HG03045 (cell line): Measurements from ENCODE around the gene LRRC10B.

Experiments used
- ATAC-seq: cut with Tn5 transposase; IDR thresholded peaks from one replicate; pipeline ENCODE4 v1.9.1; 2021; ENCODE audit warnings: mild to moderate bottlenecking, moderate library complexity; ENCODE audit not compliant: unreplicated experiment

The LRRC10B gene

GRCh38 chr11:61544466-61544865 lies 35.9 kb downstream of the LRRC10B start:
- no peak for ATAC-seq

- ATAC-seq: no peak
Observed at GRCh38 chr11:61545341-61545740, 36.8 kb downstream of the LRRC10B start.

DNA sequence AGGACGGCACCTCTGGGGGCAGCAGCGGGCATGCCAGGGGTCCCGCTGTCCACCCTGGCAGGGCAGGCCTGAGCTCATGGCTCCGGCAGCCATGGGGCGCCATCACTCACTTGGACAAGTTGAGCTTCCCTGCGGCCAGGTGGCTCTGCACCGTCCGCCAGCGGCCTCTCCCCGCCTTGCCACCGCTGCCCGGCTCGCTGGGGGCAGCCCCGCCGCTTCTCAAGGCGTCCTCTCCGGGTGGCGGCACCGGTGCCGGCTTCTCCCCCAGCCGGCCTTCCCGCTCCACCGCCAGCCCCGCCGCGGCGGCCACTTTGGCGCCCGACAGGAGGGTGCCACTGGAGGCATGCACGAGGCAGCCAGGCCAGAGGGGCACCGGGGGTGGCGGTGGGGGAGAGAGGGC lies 37.4 kb downstream of the LRRC10B start:
- ATAC-seq: no peak

GRCh38 chr11:61546663-61547062 lies 38.1 kb downstream of the LRRC10B start:
- no peak for ATAC-seq

DNA sequence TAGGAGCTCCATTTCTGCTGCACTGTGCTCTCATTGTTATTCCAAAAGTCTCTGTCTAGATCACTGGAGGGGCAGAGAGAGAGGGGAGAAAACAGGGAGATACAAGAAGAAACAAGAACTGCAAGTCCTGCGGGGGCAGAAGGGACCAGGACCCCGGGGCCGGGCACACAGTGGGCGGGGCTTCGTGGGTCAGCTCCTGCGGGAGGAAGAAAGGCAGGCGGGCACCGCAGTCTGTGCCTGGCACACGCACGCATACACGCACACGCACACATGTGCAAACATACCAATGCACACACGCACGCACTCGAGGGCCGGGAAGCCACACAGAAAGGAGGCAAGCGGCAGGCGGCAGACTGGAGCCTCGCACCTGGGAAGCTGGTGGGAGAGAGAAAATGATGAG lies 38.7 kb downstream of the LRRC10B start:
- no peak for ATAC-seq

DNA sequence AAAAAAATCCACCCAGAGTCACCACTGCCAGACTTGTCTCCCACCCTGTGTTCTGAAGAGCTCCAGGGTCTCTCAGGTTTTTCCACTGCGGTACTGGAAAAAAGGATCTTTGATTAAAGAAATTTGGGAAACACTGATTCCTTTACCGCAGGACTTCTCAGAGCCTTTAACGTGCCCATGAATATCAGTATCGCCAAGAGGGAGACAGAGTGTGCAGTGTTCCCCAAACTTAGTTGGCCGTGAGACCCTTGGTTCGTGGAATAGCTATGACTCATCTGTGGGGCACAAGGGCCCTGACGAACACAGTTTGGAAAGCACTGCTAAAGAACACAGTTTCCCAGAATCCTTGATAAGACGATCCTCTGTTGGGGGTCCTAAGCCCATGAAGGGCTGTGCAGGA lies 40.6 kb downstream of the LRRC10B start:
- ATAC-seq: no peak

GRCh38 chr11:61549662-61550568 lies 41.4 kb downstream of the LRRC10B start:
- no peak for ATAC-seq

DNA sequence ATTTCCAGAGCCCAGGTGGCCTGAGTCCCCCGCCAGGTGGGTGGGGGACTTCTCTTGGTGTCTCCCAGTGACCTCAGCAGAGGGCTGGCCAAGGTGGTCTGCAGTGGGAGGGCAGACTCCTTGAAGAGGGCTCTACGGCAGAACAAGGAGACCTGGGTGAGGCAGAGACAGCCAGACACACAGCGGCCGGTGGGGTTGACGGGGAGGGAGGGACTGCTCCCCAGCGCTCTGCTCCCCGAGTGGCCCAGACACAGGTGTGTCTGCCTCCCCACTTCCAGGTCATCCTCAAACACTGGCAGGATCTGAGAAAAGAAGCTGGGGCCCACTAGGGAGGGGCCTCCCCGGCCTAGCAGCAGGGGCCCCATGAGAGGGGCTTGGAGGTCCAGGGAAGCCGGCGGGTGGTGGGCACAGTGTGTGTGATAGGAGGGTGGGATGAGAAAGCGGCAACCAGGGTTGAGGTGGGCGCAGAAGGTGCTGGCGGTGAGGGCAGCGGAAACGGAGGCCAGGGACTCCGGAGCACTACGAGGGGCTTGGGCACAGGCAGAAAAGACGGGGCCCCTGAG lies 42.2 kb downstream of the LRRC10B start:
- ATAC-seq: no peak

- no peak for ATAC-seq
Observed at GRCh38 chr11:61551634-61552033, 43.1 kb downstream of the LRRC10B start.

DNA sequence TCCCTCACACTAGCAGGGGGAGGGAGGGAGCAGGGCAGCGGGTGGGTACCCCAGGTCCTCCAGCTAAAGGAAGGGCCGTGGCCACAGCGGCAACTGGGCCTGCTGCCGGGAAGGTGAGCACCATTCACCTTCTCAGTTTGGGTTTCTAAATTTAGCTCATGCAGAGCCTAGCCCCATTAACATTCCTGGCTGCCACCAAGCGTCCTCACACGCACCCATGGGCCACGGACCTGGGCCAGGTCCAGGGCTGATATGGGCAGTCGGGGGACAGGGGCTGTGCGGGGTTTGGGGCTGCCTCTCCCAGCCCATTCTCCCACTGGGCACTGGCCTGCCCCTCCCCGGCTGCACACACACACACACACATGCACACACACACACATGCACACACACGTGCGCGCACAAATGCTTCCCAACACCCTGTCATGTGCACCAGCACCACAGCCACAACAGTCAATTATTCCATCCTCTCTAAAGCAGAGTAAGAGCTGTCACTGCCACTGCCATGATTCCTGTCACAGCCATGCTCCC lies 43.6 kb downstream of the LRRC10B start:
- no peak for ATAC-seq

DNA sequence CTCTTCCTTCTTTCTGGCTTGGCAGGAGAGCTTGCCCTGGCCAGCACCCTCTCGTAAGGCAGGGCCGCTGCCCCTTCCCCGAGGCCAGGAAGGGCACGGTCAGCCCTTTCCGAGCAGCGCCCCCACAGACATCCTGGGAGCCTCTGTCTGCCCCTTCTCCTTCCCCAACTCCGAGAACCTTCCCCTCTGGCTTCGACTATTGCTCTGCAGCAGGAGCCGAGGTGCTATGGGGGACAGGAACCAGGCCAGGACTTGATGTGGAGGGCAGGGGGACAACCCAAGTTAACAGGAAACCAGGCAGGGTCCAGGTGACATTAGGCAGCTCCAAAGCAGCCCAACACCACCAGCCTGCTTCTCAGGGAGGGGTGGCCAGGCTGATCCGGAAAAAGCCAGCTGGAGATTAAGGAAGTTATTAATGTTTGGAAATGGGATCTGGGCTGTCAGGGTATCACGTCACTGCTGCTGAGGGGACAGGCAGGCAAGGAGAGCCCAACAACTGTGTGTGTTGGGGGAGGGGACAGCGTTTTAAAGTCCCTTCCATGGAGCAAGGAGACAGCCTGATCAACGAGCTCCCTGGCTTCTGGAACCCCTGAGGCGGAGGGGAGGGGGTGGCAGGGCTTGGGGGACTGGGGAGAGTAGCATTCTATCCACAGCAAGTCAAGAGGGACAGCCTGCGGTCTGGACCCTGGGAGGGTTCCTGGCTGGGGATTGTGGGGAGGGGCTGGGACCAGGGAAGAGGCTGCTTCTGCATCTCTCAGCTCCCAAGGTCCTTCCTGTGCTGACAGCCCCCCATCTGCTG lies 45.0 kb downstream of the LRRC10B start:
- no peak for ATAC-seq

DNA sequence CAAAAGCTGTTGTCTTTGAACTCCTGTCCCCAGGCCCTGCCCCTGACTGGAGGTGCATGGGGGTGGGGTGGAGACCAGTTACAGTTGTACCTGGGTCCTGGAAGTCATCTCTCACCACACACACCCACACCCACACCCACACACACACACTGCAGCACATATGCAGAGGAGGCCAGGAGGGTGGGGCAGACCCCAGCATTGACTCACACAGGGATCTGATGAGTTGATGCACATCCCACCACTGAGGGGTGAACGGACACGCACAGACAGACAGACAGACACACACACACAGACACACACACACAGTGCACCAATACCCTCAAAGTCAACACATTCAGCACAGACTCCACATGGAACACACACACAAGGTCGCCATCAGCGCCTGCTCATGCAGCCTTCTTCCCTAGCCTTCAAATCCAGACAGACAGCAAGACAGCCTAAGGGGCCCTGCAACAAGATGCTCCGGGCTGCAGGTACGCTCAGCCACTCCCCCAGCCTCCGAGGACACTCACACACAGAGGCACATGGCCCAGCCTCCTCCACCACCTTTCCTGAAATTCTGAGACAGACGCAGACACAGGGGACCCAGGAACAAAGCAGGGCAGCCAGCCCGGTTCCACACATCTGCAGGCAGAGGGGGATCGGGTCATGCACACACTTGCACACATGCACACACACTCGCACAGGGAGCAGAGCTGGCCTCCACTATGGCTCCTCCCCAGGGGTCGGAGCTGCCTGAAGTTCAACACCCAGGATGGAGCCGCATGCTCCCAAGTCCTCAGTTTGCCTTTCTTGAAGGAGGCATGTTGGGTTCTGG lies 45.8 kb downstream of the LRRC10B start:
- no peak for ATAC-seq

- no peak for ATAC-seq
Observed at GRCh38 chr11:61555051-61555969, 46.8 kb downstream of the LRRC10B start.

DNA sequence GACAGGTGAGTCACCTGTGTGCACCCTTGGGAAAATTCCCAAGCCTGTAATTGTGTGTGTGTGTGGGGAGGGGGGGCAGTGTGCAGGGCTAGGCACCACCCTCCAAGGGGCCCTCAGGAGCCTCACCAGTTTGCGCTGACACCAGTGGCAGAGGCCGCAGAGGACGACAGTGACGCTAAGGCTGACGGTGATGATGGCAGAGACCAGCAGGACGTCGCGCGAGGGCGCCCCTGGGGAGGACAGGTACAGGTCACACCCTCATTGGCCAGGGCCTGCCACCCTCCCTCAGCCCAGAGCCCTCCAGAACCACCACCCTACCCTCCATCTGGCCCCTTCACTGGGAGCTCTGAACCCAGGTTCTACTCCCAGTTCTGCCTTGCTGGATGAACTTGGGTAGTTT lies 47.4 kb downstream of the LRRC10B start:
- ATAC-seq: no peak

GRCh38 chr11:61556621-61557020 lies 48.1 kb downstream of the LRRC10B start:
- no peak for ATAC-seq
